Activated T-helper 1 cell treated with Interleukin-2 at 50 U/mL for 16 hours (primary cell): ENCODE results near the gene PTPRN2.
"Not testable (repeated sequence)": the region's sequence is repeated elsewhere in the genome, so short reads cannot be mapped to it uniquely, and the experiment has no call there.

ENCODE experiments used
- DNase-seq: peaks from one replicate; pipeline ENCODE4 v3.0.0-alpha.2; 2020; ENCODE audit warnings: low read depth

The PTPRN2 gene

GRCh38 chr7:158587162-158588084, at the start of gene PTPRN2:
PTPRN2 (minus strand) TSS chr7:158587823.
- DNase-seq, result peak; percentile 44

DNA sequence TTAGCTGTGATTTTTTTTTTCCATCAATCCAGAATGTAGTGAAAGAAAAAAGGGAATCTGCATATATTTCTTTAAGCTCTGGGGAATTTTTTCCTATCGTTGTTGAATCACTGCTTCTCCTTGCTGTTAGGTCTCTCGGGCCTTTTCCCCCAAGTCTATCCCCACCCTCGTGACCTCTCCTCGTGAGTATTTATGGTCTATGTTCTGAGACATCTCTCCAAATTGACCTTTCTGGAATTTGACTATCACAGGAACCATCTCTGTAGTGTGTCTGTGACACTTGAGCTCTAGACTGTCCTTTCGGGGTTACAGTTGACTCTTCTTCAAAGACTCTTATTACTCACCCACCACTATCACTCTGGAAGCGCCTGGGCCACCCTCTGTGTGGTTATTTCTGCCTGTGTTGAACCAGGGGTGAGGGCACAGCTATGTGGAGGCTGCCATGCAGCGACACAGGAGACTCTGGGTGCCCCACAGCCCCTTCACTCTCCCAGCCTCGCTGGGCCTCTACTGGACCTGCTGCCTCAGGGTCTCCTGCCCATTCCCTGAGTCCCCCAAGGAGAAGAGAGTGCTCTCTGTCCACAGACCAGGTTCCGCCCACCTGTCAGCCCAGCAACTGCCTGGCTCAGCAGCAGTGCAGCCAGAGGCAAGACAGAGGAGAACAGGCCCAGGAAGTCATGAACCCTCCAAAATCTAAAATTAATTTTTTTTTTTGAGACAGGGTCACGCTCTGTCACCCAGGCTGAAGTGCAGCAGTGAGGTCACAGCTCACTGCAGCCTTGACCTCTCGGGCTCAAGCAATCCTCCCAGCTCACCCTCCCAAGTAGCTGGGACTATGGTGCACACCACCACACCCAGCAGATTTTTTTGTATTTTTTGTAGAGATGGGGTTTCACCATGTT, 45.7 kb upstream of the PTPRN2 start:
- no peak for DNase-seq

DNA sequence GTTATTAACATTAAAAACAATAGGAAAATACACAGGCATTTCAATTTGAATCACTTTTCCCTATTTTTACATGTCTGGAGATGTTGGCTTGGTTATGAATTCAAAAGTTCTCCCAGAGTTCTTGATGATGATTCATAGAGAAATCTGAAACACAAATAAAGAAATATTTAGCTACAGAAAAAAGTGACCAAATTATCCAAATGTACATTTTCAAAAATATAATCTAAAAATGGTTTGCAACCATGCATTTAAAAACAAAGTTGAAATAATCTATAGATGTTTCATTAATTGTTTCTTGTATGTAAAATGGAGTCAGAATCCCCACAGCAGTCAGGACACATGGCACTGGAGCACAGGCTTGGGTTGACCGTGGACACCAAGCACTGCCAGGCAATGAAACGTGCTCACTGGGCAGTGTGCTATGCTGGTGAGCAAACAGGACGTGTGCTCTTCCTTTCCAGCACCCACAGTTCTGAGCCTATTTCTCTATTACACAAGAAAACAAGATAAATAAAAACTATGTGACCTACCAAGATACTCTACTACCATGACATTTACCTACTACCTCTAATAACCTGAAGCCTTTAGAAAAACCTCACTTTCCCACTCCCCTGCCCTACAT, 44.1 kb upstream of the PTPRN2 start:
- DNase-seq, result no peak

GRCh38 chr7:158626289-158626688, 38.7 kb upstream of the PTPRN2 start:
- DNase-seq, result not testable (repeated sequence)

DNA sequence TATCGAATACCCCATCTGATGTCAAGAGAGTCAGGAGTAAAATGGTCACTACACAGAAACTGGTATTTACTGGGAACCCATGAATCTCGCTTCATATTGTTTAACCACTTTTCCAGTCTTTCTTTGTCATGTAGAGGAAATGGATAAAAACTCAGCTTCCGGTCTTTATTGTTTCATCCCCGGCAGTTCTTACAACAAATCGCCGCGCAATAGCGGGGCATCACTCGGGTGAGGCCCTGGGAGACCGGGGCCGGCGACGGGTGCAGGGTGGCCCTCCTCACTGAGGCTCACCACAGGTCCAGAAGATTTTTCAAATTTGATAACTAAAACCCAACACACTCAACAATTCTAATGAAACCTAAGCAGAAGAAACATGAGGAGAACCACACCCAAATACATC, 35.6 kb upstream of the PTPRN2 start:
- no peak for DNase-seq

- no peak for DNase-seq
These were observed 33.3 kb upstream of the PTPRN2 start for GRCh38 chr7:158620839-158621441.

DNA sequence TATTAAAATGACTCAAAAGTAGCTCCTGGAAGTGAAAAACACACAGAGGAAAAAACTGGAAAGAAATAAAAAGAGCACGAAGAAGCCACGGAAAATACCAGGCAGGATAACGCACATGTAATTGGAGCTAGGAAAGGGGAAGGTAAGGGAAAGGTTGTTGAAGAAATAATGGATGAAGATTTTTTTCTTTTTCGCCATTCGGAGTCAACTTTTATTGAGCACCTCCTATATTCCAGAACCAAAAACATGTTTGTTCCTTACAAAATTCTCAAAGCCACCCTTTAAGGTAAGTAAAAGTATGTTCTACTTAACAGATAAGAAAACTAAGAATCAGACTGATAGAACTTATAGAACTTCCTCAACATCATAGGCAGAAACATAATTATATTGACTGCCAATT, 32.8 kb upstream of the PTPRN2 start:
- DNase-seq, result no peak

DNA sequence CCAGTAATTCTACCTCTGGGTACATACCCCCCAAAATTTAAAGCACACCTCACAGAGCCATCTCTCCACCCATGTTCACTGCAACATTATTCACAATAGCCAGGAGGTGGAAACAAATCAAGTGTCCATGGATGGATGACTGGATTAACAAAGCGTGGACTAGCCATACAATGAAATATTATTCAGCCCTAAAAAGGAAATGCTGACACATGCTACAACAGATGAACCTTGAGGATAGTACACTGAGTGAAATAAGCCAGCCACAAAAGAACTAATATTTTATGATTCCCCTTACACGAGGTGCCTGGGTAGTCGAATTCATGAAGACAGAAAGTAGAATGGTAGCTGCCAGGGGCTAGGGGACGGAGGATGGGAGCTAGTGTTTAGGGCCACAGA, 31.1 kb upstream of the PTPRN2 start:
- DNase-seq, result no peak

GRCh38 chr7:158617737-158618128, 30.1 kb upstream of the PTPRN2 start:
- DNase-seq, result no peak

DNA sequence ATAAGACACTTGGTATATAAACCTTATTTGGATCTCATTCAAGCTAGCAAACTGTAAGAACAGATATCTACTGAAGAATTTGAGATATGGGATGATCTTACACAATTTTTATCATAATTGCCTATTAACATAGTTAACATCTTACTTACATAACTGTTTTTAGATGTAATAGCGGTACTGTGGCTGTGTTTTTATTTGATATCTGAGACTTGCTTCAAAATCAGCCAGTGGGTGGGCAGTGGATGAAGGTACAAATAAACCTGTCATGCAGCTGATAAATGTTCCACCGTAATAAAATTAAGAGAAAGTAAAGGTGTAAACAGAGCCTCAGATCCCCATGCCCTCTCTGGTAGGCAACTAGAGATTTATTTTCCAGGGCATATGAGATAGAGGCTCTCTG, 28.4 kb upstream of the PTPRN2 start:
- DNase-seq, result no peak

GRCh38 chr7:158614700-158615099, 27.1 kb upstream of the PTPRN2 start:
- no peak for DNase-seq

DNA sequence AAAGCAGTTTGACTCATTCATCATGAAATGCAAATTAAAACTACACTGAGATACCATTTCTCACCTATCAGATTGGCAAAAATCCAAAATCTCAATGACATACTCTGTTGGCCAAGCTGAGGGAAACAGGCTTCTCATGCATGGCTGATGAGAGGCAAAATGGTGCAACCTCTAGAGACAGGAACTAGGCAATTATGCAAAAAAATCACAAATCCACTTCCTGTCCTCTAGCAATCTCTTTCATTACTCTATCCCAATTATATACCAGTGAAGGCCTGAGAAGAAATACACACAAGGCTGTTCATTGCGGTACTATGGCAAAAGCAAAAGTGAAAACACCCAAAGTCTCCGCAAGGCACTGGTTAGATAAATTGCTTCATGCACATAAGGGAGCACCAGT, 25.9 kb upstream of the PTPRN2 start:
- no peak for DNase-seq

DNA sequence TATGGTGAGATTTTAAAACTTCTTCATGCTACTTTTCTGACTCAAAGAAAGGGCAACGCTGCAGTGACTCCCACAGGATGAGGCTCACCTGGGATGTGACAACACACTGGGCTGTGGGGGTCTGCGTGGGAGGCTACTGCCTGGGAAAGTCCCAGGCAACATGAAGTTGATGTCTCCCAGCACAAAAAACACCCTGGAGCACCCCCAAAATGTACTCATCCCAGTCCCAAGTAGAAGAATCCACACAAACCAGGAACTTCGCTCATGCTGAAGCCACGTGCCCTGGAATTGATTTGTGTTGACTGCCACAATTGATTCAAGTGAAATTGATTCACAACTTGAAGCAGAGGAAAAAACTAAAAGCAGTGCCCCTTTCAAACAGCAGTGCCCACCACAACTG, 24.9 kb upstream of the PTPRN2 start:
- DNase-seq, result no peak

GRCh38 chr7:158611541-158611940, 23.9 kb upstream of the PTPRN2 start:
- DNase-seq, result no peak

DNA sequence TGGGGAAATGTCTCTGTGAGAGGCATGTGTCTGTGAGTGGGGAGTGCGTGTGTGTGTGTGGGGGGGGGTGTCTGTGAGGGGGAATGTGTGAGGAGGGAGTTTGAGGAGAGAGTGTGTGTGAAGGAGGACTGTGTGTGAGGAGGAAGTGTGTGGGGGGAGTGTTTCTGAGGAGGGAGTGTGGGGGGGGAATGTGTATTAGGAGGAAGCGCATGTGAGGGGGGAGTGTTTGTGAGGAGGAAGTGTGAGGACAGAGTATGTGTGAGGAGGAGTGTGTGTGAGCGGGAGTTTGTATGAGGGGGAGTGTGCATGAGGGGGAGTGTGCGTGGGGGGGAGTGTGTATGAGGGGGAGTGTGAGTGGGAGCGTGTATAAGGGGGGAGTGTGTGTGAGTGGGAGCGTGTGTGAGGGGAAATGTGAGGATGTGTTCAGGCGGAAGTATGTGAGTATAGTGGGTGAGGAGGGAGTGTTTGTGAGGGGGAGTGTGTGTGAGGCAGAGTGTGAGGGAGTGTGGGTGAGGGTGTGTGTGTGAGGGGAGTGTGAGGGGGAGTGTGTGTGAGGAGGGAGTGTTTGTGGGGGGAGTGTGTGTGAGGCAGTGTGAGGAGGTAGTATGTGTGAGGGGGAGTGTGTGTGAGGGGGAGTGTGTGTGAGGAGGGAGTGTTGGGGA, 21.8 kb upstream of the PTPRN2 start:
- no peak for DNase-seq

GRCh38 chr7:158607563-158607962, 19.9 kb upstream of the PTPRN2 start:
- no peak for DNase-seq

DNA sequence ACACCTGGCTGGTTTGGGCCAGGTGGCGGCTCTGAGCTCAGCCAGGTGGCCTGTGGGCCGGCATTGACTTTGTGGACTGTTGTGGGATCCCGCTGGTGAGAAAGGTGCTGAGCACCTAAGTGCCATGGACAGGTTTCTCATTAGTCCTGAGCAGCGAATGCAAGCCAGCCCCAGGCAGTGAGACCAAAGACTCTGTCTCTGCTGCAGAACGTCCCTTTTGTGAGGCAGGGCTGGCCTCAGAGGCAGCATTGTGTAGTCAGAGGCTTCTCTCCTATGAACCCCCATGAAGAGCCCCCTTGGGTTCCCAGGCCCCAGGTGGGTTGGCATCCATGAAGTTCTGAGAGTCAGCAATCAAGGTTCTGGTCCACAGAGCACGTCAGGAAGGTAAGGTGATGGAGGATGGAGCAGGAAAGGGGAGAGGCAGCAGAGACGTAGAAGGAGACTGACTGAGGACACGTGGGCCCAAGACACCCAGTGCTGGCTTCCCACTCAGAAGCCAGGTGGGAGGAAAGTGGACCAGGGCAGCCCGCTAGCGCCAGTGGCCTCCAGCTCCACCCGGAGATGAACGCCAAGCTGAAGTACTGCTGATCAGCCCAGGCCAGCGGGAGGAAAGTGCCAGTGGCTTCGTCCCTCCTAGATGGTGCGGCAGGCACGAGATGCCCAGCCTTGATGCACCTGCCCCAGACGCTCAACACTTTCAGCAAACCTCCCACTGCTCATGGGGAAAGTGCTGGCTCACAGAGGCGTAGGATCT, 19.2 kb upstream of the PTPRN2 start:
- DNase-seq, result no peak

- DNase-seq, result no peak
These were observed 18.5 kb upstream of the PTPRN2 start for GRCh38 chr7:158606129-158606528.

DNA sequence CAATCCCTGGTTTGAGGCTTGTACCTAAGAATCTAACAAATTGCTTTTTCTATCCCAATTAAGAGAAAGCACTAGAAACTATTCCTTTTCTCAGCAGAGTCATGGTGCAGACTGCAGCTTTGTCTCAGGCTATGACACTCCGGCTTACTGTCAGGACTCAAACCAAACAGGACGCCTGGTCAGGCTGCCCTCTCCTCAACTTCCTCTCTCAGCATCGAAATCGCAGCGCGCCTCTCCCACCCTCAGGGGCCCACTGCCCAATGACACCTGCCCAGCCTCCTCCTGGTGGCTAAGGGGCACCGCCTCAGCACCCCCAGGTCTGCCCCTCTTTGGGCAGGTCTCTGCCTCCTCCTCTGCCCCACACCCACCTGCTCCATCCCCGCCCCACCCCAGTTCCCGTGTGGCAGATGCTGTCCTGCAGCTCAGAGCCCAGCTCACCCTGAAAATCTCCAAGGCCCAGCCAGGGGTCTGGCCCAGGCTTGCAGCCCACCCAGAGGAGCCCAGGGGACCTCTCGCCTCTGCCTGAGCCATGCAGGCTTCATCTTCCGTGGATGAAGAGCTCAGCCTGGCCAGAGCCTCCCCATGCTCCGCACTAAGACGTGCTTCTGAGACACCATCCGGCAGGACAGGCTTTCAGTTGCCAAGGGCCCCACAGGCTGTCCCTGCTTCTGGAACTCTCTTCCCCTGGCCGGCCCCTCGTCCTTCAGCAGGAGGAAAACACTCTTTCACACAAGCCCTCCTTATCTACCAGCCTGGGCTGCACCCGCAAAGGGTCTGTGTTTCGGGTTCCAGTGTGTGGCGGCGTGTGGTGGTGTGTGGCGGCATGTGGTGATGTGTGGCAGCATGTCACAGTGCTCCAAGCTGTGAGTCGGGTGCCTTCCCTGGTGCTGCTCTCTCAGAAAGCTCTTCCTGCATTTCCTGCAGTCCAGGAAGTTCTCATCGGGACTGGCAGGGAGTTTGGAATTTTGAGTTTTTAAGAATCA, 16.4 kb upstream of the PTPRN2 start:
- DNase-seq, result no peak
